Neural progenitor cell (in vitro differentiated cells): ENCODE measurements around the gene MED10. TPM values are rescaled to one million over a fixed set of nuclear protein-coding genes. Genes with fewer than 3 reads are reported as not detected.

ENCODE experiments used
- DNase-seq: peaks from one replicate; pipeline ENCODE4 v3.0.0-alpha.2; 2016; ENCODE audit warnings: low spot score
- H2AFZ ChIP-seq: fragments of 200-600 bp; sonication (generic); replicated peaks from 2 replicates; pipeline ENCODE4 v1.6.1; 2016; ENCODE audit warnings: antibody characterized with exemption
- H3F3A ChIP-seq: fragments of 200-600 bp; sonication (generic); 2 replicates; pipeline ENCODE4 v1.6.1; 2016; ENCODE audit warnings: antibody characterized with exemption, low read depth
- H3K27ac ChIP-seq: fragments of 200-600 bp; sonication (generic); 2 replicates; pipeline ENCODE4 v1.5.1; 2016; ENCODE audit warnings: mild to moderate bottlenecking
- H3K27me3 ChIP-seq: fragments of 200-600 bp; sonication (generic); 2 replicates; pipeline ENCODE4 v1.6.1; 2016; ENCODE audit warnings: mild to moderate bottlenecking, moderate library complexity
- H3K36me3 ChIP-seq: fragments of 200-600 bp; sonication (generic); 2 replicates; pipeline ENCODE4 v1.5.1; 2016
- H3K4me1 ChIP-seq: fragments of 200-600 bp; sonication (generic); 2 replicates; pipeline ENCODE4 v1.6.1; 2016; ENCODE audit warnings: mixed run types
- H3K4me2 ChIP-seq: fragments of 200-600 bp; sonication (generic); 2 replicates; pipeline ENCODE4 v1.6.1; 2016
- H3K4me3 ChIP-seq: fragments of 200-600 bp; sonication (generic); 2 replicates; pipeline ENCODE4 v1.5.1; 2016
- H3K79me2 ChIP-seq: fragments of 200-600 bp; sonication (generic); 2 replicates; pipeline ENCODE4 v1.6.1; 2016; ENCODE audit warnings: low read depth
- H3K9ac ChIP-seq: fragments of 200-600 bp; sonication (generic); 2 replicates; pipeline ENCODE4 v1.6.1; 2016
- H3K9me3 ChIP-seq: fragments of 200-600 bp; sonication (generic); 2 replicates; pipeline ENCODE4 v1.5.1; 2016; ENCODE audit warnings: low read depth
- H4K20me1 ChIP-seq: fragments of 200-600 bp; sonication (generic); 2 replicates; pipeline ENCODE4 v1.6.1; 2016; ENCODE audit warnings: low read depth
- H3K27ac Mint-ChIP-seq: 3 replicates; pipeline ENCODE4 v1.8.0; 2021; ENCODE audit warnings: mixed read lengths
- H3K27me3 Mint-ChIP-seq: 2 replicates; pipeline ENCODE4 v1.8.0; 2022; ENCODE audit warnings: low read depth, mild to moderate bottlenecking, inconsistent platforms, moderate library complexity, mixed read lengths; ENCODE audit not compliant: insufficient read depth
- H3K36me3 Mint-ChIP-seq: 3 replicates; pipeline ENCODE4 v1.8.0; 2021; ENCODE audit warnings: mixed read lengths
- H3K4me1 Mint-ChIP-seq: 3 replicates; pipeline ENCODE4 v1.8.0; 2021; ENCODE audit warnings: mixed read lengths
- H3K4me3 Mint-ChIP-seq: 3 replicates; pipeline ENCODE4 v1.8.0; 2021; ENCODE audit warnings: mild to moderate bottlenecking, moderate library complexity, mixed read lengths
- H3K9me3 Mint-ChIP-seq: 3 replicates; pipeline ENCODE4 v1.8.0; 2020; ENCODE audit warnings: mixed read lengths
- CTCF ChIP-seq: fragments of 200-600 bp; sonication (generic); IDR thresholded peaks from 2 replicates; pipeline ENCODE4 v1.5.1; 2017; ENCODE audit warnings: antibody characterized with exemption, mild to moderate bottlenecking
- EZH2 ChIP-seq: fragments of 200-600 bp; sonication (generic); IDR thresholded peaks from 2 replicates; pipeline ENCODE4 v1.6.1; 2017; ENCODE audit warnings: antibody characterized with exemption, mild to moderate bottlenecking, moderate library complexity
- EZH2phosphoT487 ChIP-seq: fragments of 200-600 bp; sonication (generic); IDR thresholded peaks from 2 replicates; pipeline ENCODE4 v1.6.1; 2017; ENCODE audit warnings: antibody characterized with exemption
- total RNA-seq: library from RNA; depleted of rRNA; stranded (reverse); fragments of >200 nt; gene quantifications from 2 replicates; pipeline ENCODE4 v1.2.3, GENCODE V29; 2015; ENCODE audit warnings: low replicate concordance

The MED10 gene
- total RNA-seq, 1 donor from 2014 or later = 23.5 TPM

GRCh38 chr5:6401410-6401809, 23.1 kb upstream of the MED10 start:
- no peaks in the 10 kb centered on the region for H4K20me1 ChIP-seq
- no peak overlapping the region for H3K4me3 ChIP-seq
- no peak overlapping the region for H3K9ac ChIP-seq
- Mint-ChIP-seq H3K27me3 (peaks cover 5% of the 10 kb centered on the region), H3K27ac (no peak overlapping the region), H3K4me1 (no peaks in the 10 kb centered on the region), H3K4me3 (no peak overlapping the region), H3K36me3 (no peaks in the 10 kb centered on the region), H3K9me3 (no peaks in the 10 kb centered on the region)
- TF ChIP-seq EZH2 = no peak
- TF ChIP-seq CTCF = no peak
- no peak for TF ChIP-seq EZH2phosphoT487
- H3F3A ChIP-seq = no peaks in the 10 kb centered on the region
- no peaks in the 10 kb centered on the region for H3K4me1 ChIP-seq
- H3K4me2 ChIP-seq = no peak overlapping the region
- H3K9me3 ChIP-seq = no peaks in the 10 kb centered on the region
- no peak for DNase-seq
- no peaks in the 10 kb centered on the region for H3K79me2 ChIP-seq
- H3K27me3 ChIP-seq = no peaks in the 10 kb centered on the region
- H3K36me3 ChIP-seq = no peaks in the 10 kb centered on the region
- no peak overlapping the region for H3K27ac ChIP-seq
- H2AFZ ChIP-seq = no peak overlapping the region

- H3K36me3 Mint-ChIP-seq = no peaks in the 10 kb centered on the region
- Histone ChIP-seq H3K4me2 (no peak overlapping the region), H3K36me3 (no peaks in the 10 kb centered on the region), H2AFZ (no peak overlapping the region), H3K4me1 (no peaks in the 10 kb centered on the region), H3K79me2 (no peaks in the 10 kb centered on the region), H4K20me1 (no peaks in the 10 kb centered on the region), H3K27ac (no peak overlapping the region), H3K9me3 (no peaks in the 10 kb centered on the region), H3K27me3 (no peaks in the 10 kb centered on the region), H3K9ac (no peak overlapping the region), H3K4me3 (no peak overlapping the region), H3F3A (no peaks in the 10 kb centered on the region)
- H3K27ac Mint-ChIP-seq = no peak overlapping the region
- no peak for DNase-seq
- no peak overlapping the region for H3K4me3 Mint-ChIP-seq
- no peak for TF ChIP-seq EZH2phosphoT487
- no peak for TF ChIP-seq CTCF
- H3K27me3 Mint-ChIP-seq = peaks cover 8% of the 10 kb centered on the region
- no peaks in the 10 kb centered on the region for H3K4me1 Mint-ChIP-seq
- H3K9me3 Mint-ChIP-seq = no peaks in the 10 kb centered on the region
These were observed 21.9 kb upstream of the MED10 start for GRCh38 chr5:6399980-6400910.

- no peaks in the 10 kb centered on the region for H3K4me1 Mint-ChIP-seq
- no peak for DNase-seq
- no peak overlapping the region for H3K27ac Mint-ChIP-seq
- H4K20me1 ChIP-seq = no peaks in the 10 kb centered on the region
- H3K4me3 Mint-ChIP-seq = no peak overlapping the region
- no peaks in the 10 kb centered on the region for H3F3A ChIP-seq
- H2AFZ ChIP-seq = no peak overlapping the region
- TF ChIP-seq EZH2 (no peak), CTCF (no peak), EZH2phosphoT487 (no peak)
- H3K36me3 Mint-ChIP-seq = no peaks in the 10 kb centered on the region
- H3K9me3 Mint-ChIP-seq = no peaks in the 10 kb centered on the region
- no peaks in the 10 kb centered on the region for H3K9me3 ChIP-seq
- peaks cover 6% of the 10 kb centered on the region for H3K27me3 Mint-ChIP-seq
- H3K27me3 ChIP-seq = no peaks in the 10 kb centered on the region
- H3K4me2 ChIP-seq = no peak overlapping the region
- H3K36me3 ChIP-seq = no peaks in the 10 kb centered on the region
- no peak overlapping the region for H3K27ac ChIP-seq
- no peak overlapping the region for H3K4me3 ChIP-seq
- no peaks in the 10 kb centered on the region for H3K79me2 ChIP-seq
- no peaks in the 10 kb centered on the region for H3K4me1 ChIP-seq
- H3K9ac ChIP-seq = no peak overlapping the region
These were observed 20.4 kb upstream of the MED10 start for GRCh38 chr5:6398570-6399230.
